OCI-LY3 (cell line): Measurements from ENCODE around the gene SCARF1.

Experiments used
- H2AFZ ChIP-seq: fragments of 200-600, 300-600 bp; shearing (Covaris generic); 2 replicates; pipeline ENCODE4 v1.6.0; 2014; ENCODE audit warnings: antibody characterized with exemption, low read depth, low read length
- H3K27ac ChIP-seq: fragments of 200-600, 300-600 bp; sonication (generic); 2 replicates; pipeline ENCODE4 v1.5.1; 2014; ENCODE audit warnings: mild to moderate bottlenecking, low read length, moderate library complexity, mixed read lengths
- H3K27me3 ChIP-seq: fragments of 200-600, 300-600 bp; sonication (generic); 2 replicates; pipeline ENCODE4 v1.6.1; 2014; ENCODE audit warnings: low read depth, low read length, mixed read lengths
- H3K36me3 ChIP-seq: fragments of 200-600, 300-600 bp; sonication (generic); replicated peaks from 2 replicates; pipeline ENCODE3; 2014; ENCODE audit warnings: low read depth, low read length, mixed read lengths
- H3K4me1 ChIP-seq: fragments of 300-600, 200-600 bp; sonication (generic); 2 replicates; pipeline ENCODE4 v1.6.1; 2014; ENCODE audit warnings: low read length, mixed read lengths
- H3K4me2 ChIP-seq: fragments of 200-600, 300-600 bp; sonication (generic); 2 replicates; pipeline ENCODE4 v1.6.1; 2014; ENCODE audit warnings: low read length, mixed read lengths
- H3K4me3 ChIP-seq: fragments of 300-600, 200-600 bp; sonication (generic); 2 replicates; pipeline ENCODE4 v1.5.1; 2014; ENCODE audit warnings: antibody characterized with exemption, mild to moderate bottlenecking, low read length, moderate library complexity
- H3K79me2 ChIP-seq: fragments of 300-600, 200-600 bp; shearing (Covaris generic); 2 replicates; pipeline ENCODE4 v1.6.1; 2014; ENCODE audit warnings: mild to moderate bottlenecking, low read length, mixed read lengths
- H3K9ac ChIP-seq: fragments of 300-600, 200-600 bp; shearing (Covaris generic); 2 replicates; pipeline ENCODE4 v1.6.0; 2014; ENCODE audit warnings: mild to moderate bottlenecking, low read length, moderate library complexity
- H3K9me3 ChIP-seq: fragments of 200-600, 300-600 bp; shearing (Covaris generic); 2 replicates; pipeline ENCODE4 v1.6.1; 2014; ENCODE audit warnings: low read length, mixed read lengths; ENCODE audit not compliant: insufficient read depth
- H4K20me1 ChIP-seq: fragments of 200-600, 300-600 bp; sonication (generic); 2 replicates; pipeline ENCODE4 v1.6.1; 2016; ENCODE audit warnings: low read length, mixed read lengths; ENCODE audit not compliant: insufficient read depth
- EZH2phosphoT487 ChIP-seq: fragments of 200-600 bp; shearing (Covaris generic); IDR thresholded peaks from 2 replicates; pipeline ENCODE4 v1.6.1; 2018; ENCODE audit warnings: antibody characterized with exemption, mixed run types, low read depth
- TF ChIP-seq, protein P1 (sequence below): fragments of 200-600, 300-600 bp; sonication (generic); IDR thresholded peaks from 2 replicates; pipeline ENCODE4 v1.5.1; 2014; ENCODE audit warnings: antibody characterized with exemption, low read length, low read depth

SCARF1 gene

DNA sequence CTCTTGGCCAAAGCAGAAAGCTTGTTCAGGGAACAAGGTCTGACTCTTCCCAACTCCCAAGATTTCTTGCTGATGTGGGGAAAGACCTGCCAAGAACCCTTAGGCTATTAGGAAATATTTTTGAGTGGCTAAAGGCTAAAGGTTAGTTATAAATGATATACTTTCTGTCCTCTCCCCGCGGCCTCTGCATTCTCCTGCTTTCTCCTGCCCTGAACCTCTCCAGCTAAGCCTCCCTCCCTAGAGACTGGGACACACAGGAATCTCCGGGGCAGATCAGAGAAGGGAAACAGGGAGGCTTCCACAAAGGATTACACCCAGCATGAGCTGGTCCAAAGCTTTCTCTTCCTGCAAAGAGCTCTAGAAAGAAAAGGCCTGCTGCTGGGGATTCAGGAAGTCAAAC, 19.2 kb downstream of the SCARF1 start:
- Histone ChIP-seq H2AFZ (no peak overlapping the region), H3K4me1 (peaks cover 19% of the 10 kb centered on the region), H3K4me3 (no peak overlapping the region), H3K27ac (no peak overlapping the region), H3K79me2 (no peaks in the 10 kb centered on the region), H3K36me3 (no peaks in the 10 kb centered on the region), H3K4me2 (no peak overlapping the region), H3K9ac (no peak overlapping the region), H3K9me3 (no peaks in the 10 kb centered on the region), H3K27me3 (no peaks in the 10 kb centered on the region), H4K20me1 (no peaks in the 10 kb centered on the region)
- TF ChIP-seq EZH2phosphoT487, result no peak
- TF ChIP-seq, protein P1, sequence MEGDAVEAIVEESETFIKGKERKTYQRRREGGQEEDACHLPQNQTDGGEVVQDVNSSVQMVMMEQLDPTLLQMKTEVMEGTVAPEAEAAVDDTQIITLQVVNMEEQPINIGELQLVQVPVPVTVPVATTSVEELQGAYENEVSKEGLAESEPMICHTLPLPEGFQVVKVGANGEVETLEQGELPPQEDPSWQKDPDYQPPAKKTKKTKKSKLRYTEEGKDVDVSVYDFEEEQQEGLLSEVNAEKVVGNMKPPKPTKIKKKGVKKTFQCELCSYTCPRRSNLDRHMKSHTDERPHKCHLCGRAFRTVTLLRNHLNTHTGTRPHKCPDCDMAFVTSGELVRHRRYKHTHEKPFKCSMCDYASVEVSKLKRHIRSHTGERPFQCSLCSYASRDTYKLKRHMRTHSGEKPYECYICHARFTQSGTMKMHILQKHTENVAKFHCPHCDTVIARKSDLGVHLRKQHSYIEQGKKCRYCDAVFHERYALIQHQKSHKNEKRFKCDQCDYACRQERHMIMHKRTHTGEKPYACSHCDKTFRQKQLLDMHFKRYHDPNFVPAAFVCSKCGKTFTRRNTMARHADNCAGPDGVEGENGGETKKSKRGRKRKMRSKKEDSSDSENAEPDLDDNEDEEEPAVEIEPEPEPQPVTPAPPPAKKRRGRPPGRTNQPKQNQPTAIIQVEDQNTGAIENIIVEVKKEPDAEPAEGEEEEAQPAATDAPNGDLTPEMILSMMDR, result no peak

- H3K4me3 ChIP-seq, result no peak overlapping the region
- H3K9me3 ChIP-seq, result no peaks in the 10 kb centered on the region
- H4K20me1 ChIP-seq, result no peaks in the 10 kb centered on the region
- H3K4me1 ChIP-seq, result peaks cover 15% of the 10 kb centered on the region
- no peak overlapping the region for H3K27ac ChIP-seq
- no peaks in the 10 kb centered on the region for H3K27me3 ChIP-seq
- no peaks in the 10 kb centered on the region for H3K36me3 ChIP-seq
- H3K4me2 ChIP-seq, result no peak overlapping the region
- no peak overlapping the region for H3K9ac ChIP-seq
- no peak for TF ChIP-seq EZH2phosphoT487
- TF ChIP-seq, protein P1, result no peak
- H3K79me2 ChIP-seq, result no peaks in the 10 kb centered on the region
- no peak overlapping the region for H2AFZ ChIP-seq
Observed at GRCh38 chr17:1625581-1625980, 20.0 kb downstream of the SCARF1 start.

GRCh38 chr17:1625053-1625452, 20.5 kb downstream of the SCARF1 start:
- Histone ChIP-seq H3K36me3 (no peaks in the 10 kb centered on the region), H3K79me2 (no peaks in the 10 kb centered on the region), H3K4me2 (no peak overlapping the region), H3K27ac (no peak overlapping the region), H3K27me3 (no peaks in the 10 kb centered on the region), H3K4me1 (peaks cover 9% of the 10 kb centered on the region), H3K9me3 (no peaks in the 10 kb centered on the region), H4K20me1 (no peaks in the 10 kb centered on the region), H3K9ac (no peak overlapping the region), H3K4me3 (no peak overlapping the region), H2AFZ (no peak overlapping the region)
- no peak for TF ChIP-seq EZH2phosphoT487
- TF ChIP-seq, protein P1, result no peak

DNA sequence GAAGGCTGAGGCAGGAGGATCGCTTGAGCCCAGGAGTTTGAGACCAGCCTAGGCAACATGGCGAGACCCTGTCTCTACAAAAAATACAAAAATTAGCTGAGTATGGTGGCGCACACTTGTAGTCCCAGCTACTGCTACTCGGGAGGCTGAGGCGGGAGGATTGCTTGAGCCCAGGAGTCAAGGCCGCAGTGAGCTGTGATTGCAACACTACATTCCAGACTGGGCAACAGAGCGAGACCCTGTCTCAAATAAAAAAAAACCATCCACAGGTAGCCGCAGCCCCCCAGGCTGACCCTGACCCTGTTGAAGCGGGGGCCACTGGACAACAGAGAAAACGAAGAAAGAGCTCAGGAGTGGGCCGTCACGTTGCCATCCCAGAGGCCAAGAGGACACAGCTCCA, 20.9 kb downstream of the SCARF1 start:
- no peaks in the 10 kb centered on the region for H3K9me3 ChIP-seq
- no peaks in the 10 kb centered on the region for H3K36me3 ChIP-seq
- no peak overlapping the region for H3K27ac ChIP-seq
- no peak overlapping the region for H3K4me3 ChIP-seq
- no peak overlapping the region for H3K4me2 ChIP-seq
- no peaks in the 10 kb centered on the region for H4K20me1 ChIP-seq
- TF ChIP-seq, protein P1, result no peak
- TF ChIP-seq EZH2phosphoT487, result no peak
- no peak overlapping the region for H3K9ac ChIP-seq
- H2AFZ ChIP-seq, result no peak overlapping the region
- no peaks in the 10 kb centered on the region for H3K79me2 ChIP-seq
- H3K4me1 ChIP-seq, result peaks cover 9% of the 10 kb centered on the region
- no peaks in the 10 kb centered on the region for H3K27me3 ChIP-seq
